ENCODE results near the gene CHAF1A.

CHAF1A gene

GRCh38 chr19:4389064-4389375 lies 13.4 kb upstream of the CHAF1A start:
- TF ChIP-seq CTCF (IDR thresholded peaks at IDR 0.05; ENCODE audit: borderline replicate concordance, control extremely low read depth, extremely low read depth, insufficient read depth, missing control alignments), result no peak
- in situ Hi-C loops (cut with MboI; ENCODE audit: low sequenced_read_pairs, unreplicated experiment), result no loop called here
- DNase-seq (ENCODE audit: low spot score), result no peak

GRCh38 chr19:4389511-4390016 lies 12.9 kb upstream of the CHAF1A start:
- in situ Hi-C loops (cut with MboI; ENCODE audit: low sequenced_read_pairs, unreplicated experiment), result no loop called here
- no peak for TF ChIP-seq CTCF (IDR thresholded peaks at IDR 0.05; ENCODE audit: borderline replicate concordance, control extremely low read depth, extremely low read depth, insufficient read depth, missing control alignments)
- no peak for DNase-seq (ENCODE audit: low spot score)

DNA sequence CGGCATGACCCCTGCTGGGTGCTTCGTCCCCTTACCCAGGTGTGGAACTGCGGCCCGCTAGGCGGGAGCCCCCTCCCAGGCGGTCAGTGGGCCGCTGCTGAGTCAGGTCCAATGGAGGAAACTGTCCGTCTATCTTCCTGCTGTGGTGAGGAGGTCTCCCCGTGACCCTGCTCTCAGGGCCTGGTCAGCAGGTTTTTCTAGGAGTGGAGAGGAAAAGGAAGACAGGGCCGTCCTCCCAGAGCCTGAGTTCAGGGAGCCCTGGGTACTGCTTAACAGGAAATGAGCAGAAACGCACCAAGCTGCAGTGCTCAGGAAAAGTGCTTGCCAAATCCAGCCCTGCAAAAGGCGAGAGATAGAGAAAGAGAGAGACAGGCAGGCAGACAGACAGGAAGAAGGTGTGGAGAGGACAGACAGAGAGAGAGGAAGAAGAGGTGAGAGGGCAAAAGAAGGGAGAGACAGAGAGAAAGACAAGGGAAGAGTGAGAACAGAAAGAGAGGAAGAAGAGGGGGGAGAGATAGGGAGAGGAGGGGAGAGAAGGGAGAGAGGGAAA lies 12.3 kb upstream of the CHAF1A start:
- no peak for DNase-seq (ENCODE audit: low spot score)
- no peak for TF ChIP-seq CTCF (IDR thresholded peaks at IDR 0.05; ENCODE audit: borderline replicate concordance, control extremely low read depth, extremely low read depth, insufficient read depth, missing control alignments)
- in situ Hi-C loops (cut with MboI; ENCODE audit: low sequenced_read_pairs, unreplicated experiment), result no loop called here

DNA sequence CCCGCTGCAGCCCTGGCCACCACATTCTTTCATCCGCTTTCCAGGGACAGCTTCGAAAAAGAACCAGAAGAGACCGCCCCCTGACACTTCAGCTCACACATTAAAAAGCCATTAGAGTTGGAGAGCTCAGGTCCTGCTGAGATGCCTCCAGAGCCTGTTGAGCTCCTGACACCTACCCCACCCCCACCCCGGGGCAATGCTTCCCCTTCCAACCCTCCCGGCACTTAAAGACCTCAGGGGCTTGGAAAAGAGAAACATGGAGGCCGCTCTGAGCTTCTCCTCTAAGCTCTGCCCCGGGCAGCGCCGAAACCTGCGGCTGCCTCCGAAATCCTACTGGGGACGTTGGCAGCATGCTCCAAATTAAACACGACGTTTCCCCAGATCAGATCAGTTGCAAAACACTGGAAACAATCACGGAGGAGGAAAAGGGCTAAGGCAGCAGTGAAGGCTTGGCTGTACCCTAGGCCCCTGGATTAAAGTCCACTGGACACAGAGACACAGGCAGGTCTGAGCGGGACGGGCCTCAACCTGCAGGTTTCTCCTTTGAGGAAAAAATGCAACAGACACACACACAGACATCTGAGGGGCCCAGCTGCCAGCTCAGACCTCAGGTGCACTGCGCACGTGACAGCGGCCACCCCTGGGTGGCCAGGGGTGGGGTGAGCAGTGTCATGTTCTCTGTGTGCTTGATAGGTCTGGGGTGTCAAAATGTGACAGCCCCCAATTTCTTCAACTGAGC lies 11.7 kb upstream of the CHAF1A start:
- no peak for TF ChIP-seq CTCF (IDR thresholded peaks at IDR 0.05; ENCODE audit: borderline replicate concordance, control extremely low read depth, extremely low read depth, insufficient read depth, missing control alignments)
- no peak for DNase-seq (ENCODE audit: low spot score)
- in situ Hi-C loops (cut with MboI; ENCODE audit: low sequenced_read_pairs, unreplicated experiment), result no loop called here

DNA sequence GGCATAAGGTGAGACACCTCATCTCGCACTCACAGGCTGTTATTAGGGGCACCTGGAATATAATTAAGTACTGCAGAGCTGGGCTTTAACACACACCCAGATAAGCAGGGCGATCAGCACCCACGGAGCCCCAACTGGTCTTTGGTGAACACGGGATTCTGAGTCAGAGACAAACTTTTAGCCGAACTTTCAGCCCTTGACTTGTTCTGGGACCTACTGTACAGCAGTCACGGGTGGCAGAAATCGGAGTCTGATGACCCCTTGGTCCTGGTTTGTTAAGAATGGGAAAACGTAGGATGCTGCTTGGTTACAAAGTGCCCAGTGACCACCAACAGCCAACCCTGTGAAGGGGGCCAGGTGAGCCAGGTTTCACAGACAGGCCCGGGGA lies 11.1 kb upstream of the CHAF1A start:
- TF ChIP-seq CTCF (IDR thresholded peaks at IDR 0.05; ENCODE audit: borderline replicate concordance, control extremely low read depth, extremely low read depth, insufficient read depth, missing control alignments), result no peak
- in situ Hi-C loops (cut with MboI; ENCODE audit: low sequenced_read_pairs, unreplicated experiment), result no loop called here

GRCh38 chr19:4391701-4392483 lies 10.5 kb upstream of the CHAF1A start:
- no peak for DNase-seq (ENCODE audit: low spot score)
- in situ Hi-C loops (cut with MboI; ENCODE audit: low sequenced_read_pairs, unreplicated experiment), result no loop called here
- TF ChIP-seq CTCF (IDR thresholded peaks at IDR 0.05; ENCODE audit: borderline replicate concordance, control extremely low read depth, extremely low read depth, insufficient read depth, missing control alignments), result no peak

More for the DNA sequence above, 11.1 kb upstream of the CHAF1A start:
- DNase-seq (ENCODE audit: low spot score), result no peak
